ENCODE results near the gene PIGU. TPM values are rescaled to one million over a fixed set of nuclear protein-coding genes. Genes with fewer than 3 reads are reported as not detected.
A peak's percentile ranks its signal among the peaks of the same experiment; 100 is the strongest.

Gene PIGU
- total RNA-seq, 1 experiment from 2014 or later, result 18.4 TPM

DNA sequence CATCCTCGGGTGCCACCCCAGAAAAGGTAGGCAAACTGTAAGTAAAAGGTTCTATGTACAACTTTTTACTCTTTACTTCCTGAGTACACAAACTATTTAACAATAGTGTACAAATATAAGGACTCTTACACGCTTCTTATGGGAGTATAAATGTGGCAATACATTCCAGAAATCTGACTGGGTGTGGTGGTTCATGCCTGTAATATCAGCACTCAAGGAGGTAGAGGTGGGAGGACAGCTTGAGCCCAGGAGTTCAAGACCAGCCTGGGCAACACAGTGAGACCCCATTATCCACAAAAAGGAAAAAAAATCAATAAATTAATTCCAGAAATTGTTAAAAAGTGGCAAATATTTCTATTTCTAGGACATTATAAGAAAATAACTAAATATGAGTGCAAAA is 48.9 kb downstream of the PIGU start:
- Histone ChIP-seq H3K27ac (ENCODE audit: low read length) (no peak overlapping the region), H3K4me3 (ENCODE audit: low read length) (no peak overlapping the region), H3K4me1 (ENCODE audit: low read length) (peaks cover 7% of the 10 kb centered on the region), H3K79me2 (ENCODE audit: low read length) (no peaks in the 10 kb centered on the region), H2AFZ (ENCODE audit: low read length) (no peak overlapping the region), H3K36me3 (ENCODE audit: insufficient read depth, low read length) (no peaks in the 10 kb centered on the region), H3K27me3 (ENCODE audit: low read length) (no peaks in the 10 kb centered on the region), H3K4me2 (ENCODE audit: low read depth, low read length, poor library complexity, severe bottlenecking) (no peak overlapping the region), H4K20me1 (ENCODE audit: insufficient read depth, low read depth, low read length) (no peaks in the 10 kb centered on the region), H3K9me3 (ENCODE audit: low read length) (no peaks in the 10 kb centered on the region), H3K9ac (ENCODE audit: low read length) (no peak overlapping the region), H3K9me2 (replicated peaks; ENCODE audit: insufficient read depth, low read length) (no peaks in the 10 kb centered on the region)
- DNase-seq, result no peak

DNA sequence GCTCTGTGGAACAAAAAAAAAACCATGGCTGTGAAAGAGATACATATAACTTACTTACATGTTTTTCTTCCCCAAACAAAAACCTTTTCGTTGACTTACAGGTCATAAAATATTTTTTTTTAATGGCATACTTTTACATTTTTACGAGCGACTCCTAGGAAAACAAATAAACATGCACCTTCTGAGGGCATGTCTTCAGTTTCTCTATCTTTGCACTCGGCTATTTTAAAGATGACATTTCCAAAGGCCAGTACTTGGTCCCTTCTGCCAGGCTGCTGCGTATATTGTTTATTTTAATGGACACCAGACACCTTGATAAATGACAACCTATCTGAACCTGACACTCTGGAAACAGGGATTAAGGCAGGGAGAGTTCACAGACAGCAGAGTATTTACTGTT is 49.4 kb downstream of the PIGU start:
- Histone ChIP-seq H3K27me3 (ENCODE audit: low read length) (no peaks in the 10 kb centered on the region), H3K9me3 (ENCODE audit: low read length) (no peaks in the 10 kb centered on the region), H2AFZ (ENCODE audit: low read length) (no peak overlapping the region), H4K20me1 (ENCODE audit: insufficient read depth, low read depth, low read length) (no peaks in the 10 kb centered on the region), H3K9ac (ENCODE audit: low read length) (no peak overlapping the region), H3K79me2 (ENCODE audit: low read length) (no peaks in the 10 kb centered on the region), H3K4me3 (ENCODE audit: low read length) (no peak overlapping the region), H3K9me2 (replicated peaks; ENCODE audit: insufficient read depth, low read length) (no peaks in the 10 kb centered on the region), H3K4me1 (ENCODE audit: low read length) (peaks cover 11% of the 10 kb centered on the region), H3K4me2 (ENCODE audit: low read depth, low read length, poor library complexity, severe bottlenecking) (no peak overlapping the region), H3K36me3 (ENCODE audit: insufficient read depth, low read length) (no peaks in the 10 kb centered on the region), H3K27ac (ENCODE audit: low read length) (no peak overlapping the region)
- DNase-seq, result no peak

DNA sequence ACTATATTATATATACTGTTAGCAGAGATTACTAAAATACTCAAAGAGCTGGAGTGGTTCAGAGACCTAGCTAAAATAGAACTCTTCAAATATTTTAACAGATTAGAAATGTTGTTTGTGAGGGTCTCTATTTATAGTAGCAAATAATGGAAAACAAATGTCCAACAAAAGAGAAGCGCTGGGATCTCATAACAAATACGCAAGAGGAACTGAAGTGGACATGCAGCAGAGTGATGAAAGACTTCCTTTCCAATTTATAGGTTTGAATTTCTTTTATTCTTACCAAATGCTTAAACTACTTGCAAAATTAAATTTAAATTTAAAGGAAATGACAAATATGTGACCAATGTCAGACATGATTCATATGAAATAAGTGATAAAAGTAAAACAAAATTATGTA is 49.9 kb downstream of the PIGU start:
- Histone ChIP-seq H3K79me2 (ENCODE audit: low read length) (no peaks in the 10 kb centered on the region), H3K4me2 (ENCODE audit: low read depth, low read length, poor library complexity, severe bottlenecking) (no peak overlapping the region), H2AFZ (ENCODE audit: low read length) (no peak overlapping the region), H3K9ac (ENCODE audit: low read length) (no peak overlapping the region), H3K27ac (ENCODE audit: low read length) (no peak overlapping the region), H4K20me1 (ENCODE audit: insufficient read depth, low read depth, low read length) (no peaks in the 10 kb centered on the region), H3K4me1 (ENCODE audit: low read length) (peaks cover 11% of the 10 kb centered on the region), H3K4me3 (ENCODE audit: low read length) (no peak overlapping the region), H3K9me3 (ENCODE audit: low read length) (no peaks in the 10 kb centered on the region), H3K36me3 (ENCODE audit: insufficient read depth, low read length) (no peaks in the 10 kb centered on the region), H3K9me2 (replicated peaks; ENCODE audit: insufficient read depth, low read length) (no peaks in the 10 kb centered on the region), H3K27me3 (ENCODE audit: low read length) (no peaks in the 10 kb centered on the region)
- DNase-seq, result no peak

DNA sequence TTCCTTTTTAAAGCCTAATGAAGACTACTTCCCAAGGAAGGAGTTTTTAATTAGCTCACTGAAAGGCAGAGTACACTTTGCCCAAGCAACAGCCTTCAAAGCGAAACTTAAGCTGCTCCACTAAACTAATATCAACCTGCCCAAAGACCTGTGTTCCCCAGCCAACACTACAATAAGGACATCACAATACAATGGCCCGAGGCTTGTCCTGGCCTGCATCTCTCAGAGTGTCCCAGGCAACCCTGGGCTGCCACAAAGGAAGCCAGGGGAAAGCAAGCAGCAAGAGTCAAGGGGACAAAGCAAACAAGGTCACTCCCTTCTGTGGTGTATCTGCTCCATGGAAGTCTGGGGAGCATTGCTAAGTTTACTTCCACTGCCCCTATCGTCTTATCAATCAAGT is 52.3 kb downstream of the PIGU start:
- Histone ChIP-seq H3K4me1 (ENCODE audit: low read length) (peaks cover 11% of the 10 kb centered on the region), H2AFZ (ENCODE audit: low read length) (no peak overlapping the region), H3K27ac (ENCODE audit: low read length) (no peak overlapping the region), H3K9me3 (ENCODE audit: low read length) (no peaks in the 10 kb centered on the region), H3K9ac (ENCODE audit: low read length) (no peak overlapping the region), H3K4me2 (ENCODE audit: low read depth, low read length, poor library complexity, severe bottlenecking) (no peak overlapping the region), H3K27me3 (ENCODE audit: low read length) (no peaks in the 10 kb centered on the region), H3K9me2 (replicated peaks; ENCODE audit: insufficient read depth, low read length) (no peaks in the 10 kb centered on the region), H3K79me2 (ENCODE audit: low read length) (no peaks in the 10 kb centered on the region), H4K20me1 (ENCODE audit: insufficient read depth, low read depth, low read length) (no peaks in the 10 kb centered on the region), H3K36me3 (ENCODE audit: insufficient read depth, low read length) (no peaks in the 10 kb centered on the region), H3K4me3 (ENCODE audit: low read length) (no peak overlapping the region)
- DNase-seq, result no peak

DNA sequence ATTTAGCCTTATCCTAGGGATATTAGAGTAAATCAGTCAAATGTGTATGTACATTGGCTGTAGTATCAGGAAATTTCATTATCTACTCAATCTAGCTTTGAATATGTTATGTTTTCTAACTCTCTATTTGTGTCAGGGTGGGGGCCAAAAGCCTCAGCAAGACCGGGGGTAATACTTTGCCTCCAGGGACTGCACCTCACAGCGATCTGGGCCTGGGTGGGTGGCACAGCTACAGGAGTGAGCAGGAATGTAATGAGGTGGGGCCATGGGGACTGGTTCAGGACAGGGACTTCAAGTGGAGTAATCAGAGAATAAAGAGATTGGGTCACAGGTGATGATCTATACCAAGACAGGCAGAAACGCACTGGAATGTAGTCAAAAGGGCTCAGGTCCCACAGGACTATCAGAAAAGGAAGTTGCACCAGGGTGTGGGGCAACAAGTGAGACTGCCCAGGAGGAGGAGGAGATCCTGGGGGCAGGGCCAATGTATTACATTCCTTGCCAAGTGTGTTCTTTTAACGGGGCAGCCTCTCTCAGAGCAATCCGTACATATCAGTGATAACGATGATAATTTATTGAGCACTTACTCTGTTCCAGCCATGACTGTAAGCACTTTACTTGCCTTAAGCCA is 54.0 kb downstream of the PIGU start:
- 0 out of 2 replicates have a peak overlapping the region, but pooled peaks have one; percentile 5 for H3K27ac ChIP-seq (ENCODE audit: low read length)
- H3K36me3 ChIP-seq (ENCODE audit: insufficient read depth, low read length), result no peaks in the 10 kb centered on the region
- H2AFZ ChIP-seq (ENCODE audit: low read length), result no peak overlapping the region
- H3K4me2 ChIP-seq (ENCODE audit: low read depth, low read length, poor library complexity, severe bottlenecking), result no peak overlapping the region
- H3K9me3 ChIP-seq (ENCODE audit: low read length), result no peaks in the 10 kb centered on the region
- DNase-seq, result peak; percentile 56
- H3K9ac ChIP-seq (ENCODE audit: low read length), result no peak overlapping the region
- no peaks in the 10 kb centered on the region for H3K79me2 ChIP-seq (ENCODE audit: low read length)
- H3K9me2 ChIP-seq (replicated peaks; ENCODE audit: insufficient read depth, low read length), result no peaks in the 10 kb centered on the region
- no peaks in the 10 kb centered on the region for H4K20me1 ChIP-seq (ENCODE audit: insufficient read depth, low read depth, low read length)
- no peak overlapping the region for H3K4me3 ChIP-seq (ENCODE audit: low read length)
- H3K27me3 ChIP-seq (ENCODE audit: low read length), result no peaks in the 10 kb centered on the region
- peaks cover 11% of the 10 kb centered on the region for H3K4me1 ChIP-seq (ENCODE audit: low read length)

DNA sequence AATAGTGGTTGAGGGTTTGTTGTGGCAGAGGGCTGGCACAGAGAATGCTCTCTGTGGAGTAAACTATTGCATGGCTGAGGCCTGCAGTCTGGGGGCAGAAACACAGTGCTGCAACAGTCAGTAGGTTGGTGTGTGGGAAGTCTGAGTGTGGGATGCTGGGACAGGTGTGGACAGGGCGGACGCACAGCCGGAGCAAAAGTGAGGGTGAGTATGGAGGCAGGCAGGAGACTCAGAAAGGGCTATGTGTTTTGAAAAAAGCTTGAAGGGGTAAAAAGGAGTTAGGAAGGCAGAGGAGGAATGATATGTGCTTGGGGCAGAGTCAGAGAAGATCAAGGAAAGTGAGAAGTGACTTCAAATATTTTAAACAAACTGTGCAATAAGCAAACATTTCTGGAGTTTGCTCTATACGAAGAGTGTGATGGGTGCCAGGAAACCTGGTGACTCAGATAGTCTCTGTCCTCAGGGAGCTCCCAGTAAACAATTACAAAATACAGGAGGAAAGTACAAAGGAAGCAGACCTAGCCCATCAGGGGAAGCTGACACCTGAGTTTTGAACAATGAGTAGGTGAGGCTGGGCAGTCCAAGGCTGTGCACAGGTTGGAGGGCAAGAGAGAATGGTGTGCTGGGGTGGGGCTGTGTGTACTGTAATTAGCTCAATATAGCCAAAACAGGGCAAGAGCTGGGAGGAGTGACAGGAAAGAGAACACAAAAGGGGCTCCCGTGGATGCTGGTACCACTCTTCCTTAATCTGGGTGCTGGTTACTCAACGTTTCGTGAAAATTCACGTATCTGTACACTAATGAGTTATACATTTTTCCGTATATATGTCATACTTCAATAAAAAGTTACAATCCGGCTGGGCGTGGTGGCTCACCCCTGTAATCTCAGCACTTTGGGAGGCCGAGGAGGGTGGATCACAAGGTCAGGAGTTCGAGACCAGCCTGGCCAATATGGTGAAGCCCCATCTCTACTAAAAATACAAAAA is 55.2 kb downstream of the PIGU start:
- Histone ChIP-seq H3K4me1 (ENCODE audit: low read length) (peaks cover 11% of the 10 kb centered on the region), H3K9me2 (replicated peaks; ENCODE audit: insufficient read depth, low read length) (no peaks in the 10 kb centered on the region), H3K36me3 (ENCODE audit: insufficient read depth, low read length) (no peaks in the 10 kb centered on the region), H3K27ac (ENCODE audit: low read length) (no peak overlapping the region), H3K27me3 (ENCODE audit: low read length) (no peaks in the 10 kb centered on the region), H4K20me1 (ENCODE audit: insufficient read depth, low read depth, low read length) (no peaks in the 10 kb centered on the region), H3K9ac (ENCODE audit: low read length) (no peak overlapping the region), H3K4me2 (ENCODE audit: low read depth, low read length, poor library complexity, severe bottlenecking) (no peak overlapping the region), H2AFZ (ENCODE audit: low read length) (no peak overlapping the region), H3K9me3 (ENCODE audit: low read length) (no peaks in the 10 kb centered on the region), H3K79me2 (ENCODE audit: low read length) (no peaks in the 10 kb centered on the region), H3K4me3 (ENCODE audit: low read length) (no peak overlapping the region)
- DNase-seq, result no peak

DNA sequence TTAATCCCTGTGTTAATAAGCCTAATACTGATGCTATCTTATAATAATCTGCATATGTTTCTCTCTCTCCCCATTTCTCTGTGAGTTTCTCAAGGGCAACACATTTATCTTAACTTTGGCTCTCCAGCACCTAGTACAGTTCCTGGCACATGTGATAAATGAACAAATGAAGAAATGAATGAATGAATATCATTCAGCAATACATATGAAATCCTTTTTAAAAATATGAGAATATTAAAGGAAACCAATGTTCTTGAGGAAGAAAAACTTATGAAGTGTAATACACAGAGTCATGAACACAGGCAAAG is 55.9 kb downstream of the PIGU start:
- Histone ChIP-seq H3K4me2 (ENCODE audit: low read depth, low read length, poor library complexity, severe bottlenecking) (no peak overlapping the region), H3K9ac (ENCODE audit: low read length) (no peak overlapping the region), H3K4me3 (ENCODE audit: low read length) (no peak overlapping the region), H3K79me2 (ENCODE audit: low read length) (no peaks in the 10 kb centered on the region), H3K9me3 (ENCODE audit: low read length) (no peaks in the 10 kb centered on the region), H3K36me3 (ENCODE audit: insufficient read depth, low read length) (no peaks in the 10 kb centered on the region), H3K27ac (ENCODE audit: low read length) (no peak overlapping the region), H3K4me1 (ENCODE audit: low read length) (peaks cover 11% of the 10 kb centered on the region), H4K20me1 (ENCODE audit: insufficient read depth, low read depth, low read length) (no peaks in the 10 kb centered on the region), H2AFZ (ENCODE audit: low read length) (no peak overlapping the region), H3K9me2 (replicated peaks; ENCODE audit: insufficient read depth, low read length) (no peaks in the 10 kb centered on the region), H3K27me3 (ENCODE audit: low read length) (no peaks in the 10 kb centered on the region)
- DNase-seq, result no peak

DNA sequence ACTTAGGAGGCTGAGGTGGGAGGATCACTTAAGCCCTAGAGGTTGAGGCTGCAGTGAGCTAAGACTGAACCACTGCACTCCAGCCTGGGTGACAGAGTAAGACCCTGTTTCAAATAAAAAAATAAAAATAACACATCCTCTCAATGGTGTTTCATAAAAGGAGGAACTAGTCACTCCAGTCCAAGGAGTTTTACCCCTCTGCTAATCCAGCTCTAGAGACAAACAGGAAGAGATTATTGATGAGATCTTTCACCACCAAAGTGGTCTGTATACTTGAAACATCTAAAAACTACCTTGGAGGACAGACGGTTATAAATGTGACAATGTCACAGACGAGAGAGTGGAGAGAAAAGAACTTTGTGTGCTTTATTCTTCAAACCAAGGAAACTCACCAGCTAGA is 58.2 kb downstream of the PIGU start:
- Histone ChIP-seq H3K27me3 (ENCODE audit: low read length) (no peaks in the 10 kb centered on the region), H3K9me2 (replicated peaks; ENCODE audit: insufficient read depth, low read length) (no peaks in the 10 kb centered on the region), H4K20me1 (ENCODE audit: insufficient read depth, low read depth, low read length) (no peaks in the 10 kb centered on the region), H3K4me3 (ENCODE audit: low read length) (no peak overlapping the region), H2AFZ (ENCODE audit: low read length) (no peak overlapping the region), H3K27ac (ENCODE audit: low read length) (no peak overlapping the region), H3K4me1 (ENCODE audit: low read length) (peaks cover 11% of the 10 kb centered on the region), H3K4me2 (ENCODE audit: low read depth, low read length, poor library complexity, severe bottlenecking) (no peak overlapping the region), H3K9ac (ENCODE audit: low read length) (no peak overlapping the region), H3K36me3 (ENCODE audit: insufficient read depth, low read length) (no peaks in the 10 kb centered on the region), H3K79me2 (ENCODE audit: low read length) (no peaks in the 10 kb centered on the region), H3K9me3 (ENCODE audit: low read length) (no peaks in the 10 kb centered on the region)
- DNase-seq, result no peak

Measured in Karpas-422 (cell line).